ENCODE results near the gene THAP10.

Gene THAP10

DNA sequence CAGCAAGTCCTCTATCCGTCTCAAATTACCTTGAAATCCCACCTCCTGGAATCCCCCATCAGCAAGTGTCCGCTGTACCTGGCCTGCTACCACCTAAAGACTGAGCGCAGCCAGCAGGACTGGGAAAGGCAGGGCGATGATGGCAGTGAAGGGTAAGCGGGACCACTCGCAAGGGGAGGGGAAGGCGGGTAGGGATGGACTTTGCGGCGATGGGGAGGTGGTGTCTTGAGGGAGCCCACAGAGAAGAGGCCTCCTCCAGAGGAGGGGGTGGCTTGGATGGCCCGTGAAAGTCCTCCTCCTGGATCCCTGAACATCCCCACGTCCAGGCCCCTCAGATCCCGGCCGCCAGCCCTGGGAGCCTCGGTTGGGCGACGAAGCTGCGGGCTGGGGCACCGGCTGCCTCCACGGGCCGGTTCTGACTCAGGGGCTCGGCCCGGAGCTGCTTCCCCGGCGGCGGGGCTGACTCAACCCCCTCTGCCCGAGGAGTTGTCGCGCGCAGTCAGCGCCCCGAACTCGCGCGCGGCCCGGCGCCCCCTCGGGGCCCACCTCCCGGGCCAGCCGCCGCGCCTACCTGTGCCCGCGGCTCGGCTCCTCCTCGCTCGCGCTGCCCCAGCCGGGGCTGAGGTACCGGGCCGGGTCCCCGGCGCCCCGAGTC lies 38.8 kb downstream of the THAP10 start:
- no peak for DNase-seq

DNA sequence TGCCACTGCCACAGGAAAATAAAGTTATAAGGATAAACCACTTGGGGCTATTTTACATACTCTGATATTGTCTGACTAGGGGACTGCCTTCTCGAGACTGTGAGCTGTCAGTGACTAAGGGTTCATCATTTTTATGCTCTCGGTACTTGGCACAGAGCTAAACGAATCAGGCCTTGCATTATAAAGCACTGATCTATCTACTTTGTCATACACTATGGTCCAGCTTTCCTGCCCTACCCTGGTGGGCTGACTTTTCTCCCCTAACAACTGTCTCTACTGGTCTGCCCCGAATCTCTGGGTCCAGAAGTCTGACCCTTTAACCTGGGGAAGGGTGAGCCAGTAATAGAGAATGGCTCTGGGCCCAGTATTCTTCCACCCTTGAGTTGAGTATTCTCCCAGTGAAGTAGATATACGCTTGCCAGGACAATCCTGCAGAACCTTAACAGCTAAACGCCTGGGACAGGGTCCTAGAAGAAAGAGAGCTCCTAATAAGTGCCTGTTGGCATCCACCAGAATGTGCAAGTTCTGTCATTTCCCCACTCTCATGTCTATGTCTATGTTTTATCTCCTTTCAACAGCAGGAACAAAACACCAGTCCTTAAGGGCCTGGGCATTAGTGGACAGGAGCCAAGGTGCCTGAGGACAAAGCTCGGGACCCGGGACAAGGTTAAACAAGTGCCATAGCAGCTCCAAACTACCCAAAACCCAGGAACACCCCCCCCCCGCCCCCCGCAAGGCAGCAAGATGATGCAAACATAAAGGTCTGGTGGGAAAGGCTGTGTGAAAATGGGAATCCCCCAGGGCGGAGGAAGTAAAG lies 39.5 kb downstream of the THAP10 start:
- DNase-seq, result no peak

DNA sequence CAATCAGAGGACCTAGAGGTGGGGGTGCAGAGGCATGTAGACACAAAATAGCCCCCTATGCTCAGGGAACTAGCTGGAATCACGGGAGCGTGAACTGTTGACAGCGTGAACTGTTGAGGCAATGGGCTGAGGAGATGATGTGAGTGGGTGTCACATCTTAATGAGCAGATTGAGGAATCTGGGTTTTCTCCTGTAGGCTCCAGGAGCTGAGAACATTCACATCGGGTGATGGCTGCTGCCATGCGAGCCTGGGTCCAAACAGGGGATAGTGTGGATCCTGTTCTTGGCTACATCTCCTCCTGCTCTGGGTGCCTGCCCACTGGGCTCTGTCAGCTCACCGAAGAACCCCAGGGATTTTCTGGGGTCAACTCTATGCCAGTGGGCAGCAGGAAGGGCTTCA lies 40.3 kb downstream of the THAP10 start:
- DNase-seq, result no peak

DNA sequence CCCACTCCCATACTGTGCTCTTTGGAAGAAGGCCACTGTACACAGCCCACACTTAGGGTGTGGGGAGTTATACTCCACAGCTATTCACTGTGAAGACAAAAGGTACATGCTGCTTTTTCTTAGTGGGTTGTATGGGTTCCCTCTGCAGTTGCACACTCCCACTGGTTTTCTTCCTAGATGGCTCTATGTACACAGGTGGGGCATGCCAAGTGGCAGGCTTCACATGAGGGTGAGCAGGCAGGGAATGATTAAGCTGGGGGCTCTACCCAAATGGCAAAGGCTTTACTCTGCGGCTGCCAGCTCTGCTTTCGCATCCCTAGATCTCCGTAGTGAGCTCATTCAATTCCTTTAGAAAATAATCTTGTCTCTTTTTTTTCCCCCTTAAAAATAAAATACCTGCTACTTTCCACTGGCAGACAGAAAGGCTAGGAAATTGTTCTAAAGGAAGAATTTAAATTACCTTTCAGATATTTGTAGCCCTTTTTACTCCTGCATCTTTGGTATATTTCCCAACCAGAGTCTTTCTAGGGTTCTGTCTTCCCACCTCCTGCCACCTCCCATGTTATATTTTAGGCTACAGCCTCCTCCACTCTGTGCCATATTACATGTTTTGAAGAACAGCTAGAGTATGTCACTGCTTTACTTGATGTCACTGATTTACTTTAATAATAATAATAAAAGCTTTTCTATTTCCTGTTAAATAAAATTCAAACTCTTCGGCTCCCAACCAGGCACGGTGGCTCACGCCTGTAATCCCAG lies 46.5 kb downstream of the THAP10 start:
- DNase-seq, result no peak

DNA sequence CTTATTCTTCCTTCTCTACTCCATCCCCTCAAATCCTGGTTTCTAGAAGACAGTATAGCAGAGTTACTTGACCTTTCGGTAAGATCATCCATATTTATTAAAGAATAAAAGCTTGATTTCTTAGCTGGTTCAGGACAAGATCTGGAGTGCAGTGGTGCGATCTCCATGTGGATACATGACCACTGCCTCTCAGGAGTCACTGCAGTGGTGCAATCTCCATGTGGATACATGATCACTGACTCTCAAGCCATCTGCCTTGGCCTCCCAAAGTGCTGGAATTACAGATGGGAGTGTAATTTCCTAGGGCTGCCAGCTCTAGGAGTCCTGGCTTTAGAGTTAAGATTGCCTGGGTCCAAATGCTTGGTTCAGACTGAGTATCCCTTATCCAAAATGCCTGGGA lies 54.8 kb downstream of the THAP10 start:
- no peak for DNase-seq

DNA sequence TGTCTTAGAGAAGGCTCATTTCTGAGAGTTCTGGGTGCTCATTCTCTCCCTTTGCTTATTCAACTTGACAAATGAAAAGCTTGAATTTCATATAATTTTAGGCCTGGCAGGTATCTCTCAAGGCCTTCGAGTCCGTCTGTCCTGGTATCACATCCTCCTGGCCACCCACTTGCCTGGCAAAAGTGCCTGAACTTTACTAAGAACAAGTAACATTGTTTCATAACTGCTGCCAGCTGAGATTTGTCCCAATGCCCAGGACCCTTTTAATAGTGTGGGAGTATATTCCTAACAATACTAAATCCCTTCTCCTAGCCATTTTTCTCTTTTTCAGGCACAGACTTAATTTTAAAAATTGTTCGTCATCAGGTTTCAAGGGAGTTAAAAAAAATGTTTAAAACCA lies 56.4 kb downstream of the THAP10 start:
- DNase-seq, result no peak

DNA sequence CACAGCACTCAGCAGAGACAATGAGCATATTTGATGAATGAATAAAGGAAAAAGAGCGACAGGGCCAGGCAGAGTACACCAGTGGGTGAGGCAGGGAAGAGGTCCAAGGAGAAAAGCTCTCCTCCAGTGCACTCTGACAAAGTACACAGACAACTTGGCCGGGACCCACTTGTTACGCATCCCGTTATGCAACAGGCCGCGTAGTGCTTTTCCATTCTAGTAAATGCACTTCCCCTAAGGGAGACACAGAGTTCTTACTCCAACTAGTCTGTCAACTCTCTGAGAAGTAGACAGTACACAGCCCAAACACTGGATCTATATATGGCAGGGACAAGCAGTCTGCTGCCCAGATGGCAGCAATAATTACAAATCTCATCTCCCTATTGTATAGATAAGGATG lies 56.8 kb downstream of the THAP10 start:
- DNase-seq, result no peak

DNA sequence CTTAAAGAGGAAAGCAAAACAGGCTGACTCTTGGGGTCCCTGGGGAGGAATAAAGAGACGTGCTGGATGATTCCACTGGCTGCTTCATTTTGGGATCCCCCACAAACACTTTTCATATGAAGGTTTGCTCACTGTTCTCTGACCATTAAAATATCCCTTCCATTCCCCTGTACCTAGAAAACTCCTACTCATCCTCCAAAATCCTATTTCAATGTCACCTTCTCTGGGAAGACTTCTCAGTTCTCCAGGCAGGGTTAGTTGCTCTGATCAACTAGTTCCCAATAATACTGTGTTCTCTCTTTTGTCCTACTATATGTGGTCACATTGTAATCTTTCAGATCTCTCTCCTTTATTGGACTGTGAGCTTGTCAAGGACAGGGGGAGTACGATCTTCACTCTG lies 57.2 kb downstream of the THAP10 start:
- no peak for DNase-seq

DNA sequence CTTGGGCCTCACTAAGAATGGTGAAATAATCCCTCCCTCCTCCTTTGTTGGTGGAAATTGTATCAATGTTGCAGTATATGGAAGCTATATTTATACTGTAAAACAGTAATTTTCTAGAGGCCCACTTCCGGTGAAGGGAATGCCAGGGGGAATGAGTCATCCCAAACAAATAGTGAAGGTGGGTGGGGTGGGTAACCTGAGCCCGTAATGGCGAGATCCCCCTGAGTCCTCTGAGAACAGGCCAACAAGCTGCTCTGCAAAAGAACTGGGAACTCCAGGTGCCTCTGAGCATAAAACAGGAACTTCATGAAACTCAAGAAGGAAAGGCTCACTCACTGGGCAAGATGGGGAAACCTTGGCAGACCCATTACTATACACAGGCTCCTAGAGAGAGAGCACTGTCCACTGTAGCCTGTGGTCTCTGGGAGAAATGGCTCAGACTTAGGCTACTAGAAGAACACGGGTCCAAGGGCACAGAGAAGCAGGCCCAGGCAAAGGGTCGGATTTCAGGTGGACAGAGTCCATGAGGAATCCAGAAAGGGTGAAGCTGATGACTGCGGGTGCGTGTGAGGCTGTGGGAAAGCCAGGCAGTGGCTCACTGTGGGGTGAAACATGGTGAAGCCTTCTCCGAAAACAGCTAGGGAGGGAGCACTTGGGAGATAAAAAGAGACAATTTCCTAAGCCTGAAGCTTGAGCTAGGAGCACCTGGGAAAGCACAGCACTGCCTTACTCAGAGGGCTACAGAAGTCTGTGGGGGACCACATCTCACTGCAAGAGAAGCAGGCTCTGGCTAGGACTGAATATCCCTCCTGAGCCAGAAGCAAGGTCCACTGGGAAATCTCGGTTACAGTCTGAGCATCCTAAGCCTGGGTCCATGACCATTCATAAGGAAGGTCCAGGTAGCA lies 58.1 kb downstream of the THAP10 start:
- DNase-seq, result no peak

DNA sequence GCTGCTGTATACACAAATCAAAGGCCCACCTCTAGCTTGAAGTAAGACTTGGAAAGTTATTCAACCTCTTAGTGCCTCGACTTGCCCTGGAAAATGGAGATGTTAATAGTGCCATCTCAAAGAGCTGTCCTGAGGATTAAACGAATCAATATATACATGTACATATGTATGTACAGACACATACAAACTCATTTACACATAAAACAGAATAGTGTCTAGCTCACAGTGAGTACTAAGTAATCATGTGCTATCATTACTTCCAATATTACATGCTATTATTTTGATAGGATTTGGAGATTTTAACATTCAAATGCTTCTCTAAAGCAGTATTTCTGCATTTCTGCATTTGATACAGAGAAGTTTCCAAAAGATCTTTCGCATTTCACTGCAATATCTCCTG lies 58.8 kb downstream of the THAP10 start:
- no peak for DNase-seq

DNA sequence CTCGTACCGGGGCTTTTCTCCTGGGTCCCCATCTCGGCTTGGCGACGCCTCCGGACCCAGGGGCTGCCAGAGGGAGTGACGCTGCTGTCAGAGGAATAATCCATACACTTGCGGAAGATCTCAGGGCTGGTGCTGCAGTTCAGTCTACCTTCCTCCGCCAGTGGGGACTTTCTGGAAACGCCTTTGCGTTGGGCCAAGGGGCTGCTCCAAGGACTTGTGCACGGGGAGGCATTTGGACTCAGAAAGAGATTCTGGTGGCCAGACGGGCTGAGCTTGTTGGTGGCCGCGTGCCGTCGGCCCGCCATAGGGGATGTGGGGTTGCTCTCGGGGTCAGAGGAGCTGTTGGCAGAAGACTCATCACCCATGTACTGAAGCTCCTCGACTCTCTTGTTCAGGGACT lies 60.1 kb downstream of the THAP10 start:
- DNase-seq, result no peak
